Measurements from ENCODE around the gene SERTAD1. TPM values are rescaled to one million over a fixed set of nuclear protein-coding genes. Genes with fewer than 3 reads are reported as not detected.

Gene SERTAD1
- polyA plus RNA-seq, 3 donors = 21.0 to 55.9 (median 21.6) TPM

GRCh38 chr19:40400559-40400958 is 25.2 kb downstream of the SERTAD1 start:
- no peak overlapping the region for H3K27ac Mint-ChIP-seq

GRCh38 chr19:40398417-40399131 is 27.2 kb downstream of the SERTAD1 start:
- no peak overlapping the region for H3K9ac ChIP-seq (ENCODE audit: insufficient read depth, low read length, poor library complexity, severe bottlenecking)
- H3K4me3 Mint-ChIP-seq = peak overlapping the region; percentile 42 to 60
- WGBS (ENCODE audit: insufficient coverage) = 39% methylated on average over 49 of the region's 49 CpGs

More at GRCh38 chr19:40400559-40400958, 25.2 kb downstream of the SERTAD1 start:
- Mint-ChIP-seq H3K4me3 (no peak overlapping the region), H3K27me3 (ENCODE audit: low read depth in 3 of 3) (peaks cover 0 to 20% (median 15%) of the 10 kb centered on the region in 3 donors), H3K36me3 (peaks cover 0 to 3% of the 10 kb centered on the region in 2 donors), H3K9me3 (peaks cover 0 to 3% (median 0%) of the 10 kb centered on the region in 7 donors), H3K4me1 (peaks cover 27% of the 10 kb centered on the region)
- no peaks in the 10 kb centered on the region for H3K79me2 ChIP-seq (ENCODE audit: insufficient read depth, low read length)
- no peaks in the 10 kb centered on the region for H4K20me1 ChIP-seq (ENCODE audit: insufficient read depth, low read length)
- H3K27ac ChIP-seq (ENCODE audit: low read depth in 1 of 2, low read length in 2 of 2) = no peak overlapping the region
- H3K27me3 ChIP-seq (ENCODE audit: control insufficient read depth in 2 of 2, insufficient read depth in 2 of 2, low read length in 2 of 2) = no peaks in the 10 kb centered on the region
- DNase-seq = no peak
- H2AFZ ChIP-seq (ENCODE audit: insufficient read depth, low read depth, low read length, poor library complexity, severe bottlenecking) = no peak overlapping the region
- peaks cover 18 to 26% of the 10 kb centered on the region in 2 donors for H3K4me1 ChIP-seq (ENCODE audit: control insufficient read depth in 1 of 2, insufficient read depth in 2 of 2, low read length in 2 of 2)
- no peak overlapping the region for H3K4me2 ChIP-seq (replicated peaks; ENCODE audit: extremely low read depth, low read length, poor library complexity, severe bottlenecking)
- H3K36me3 ChIP-seq (replicated peaks in 1 of 2; ENCODE audit: control insufficient read depth in 1 of 2, insufficient read depth in 2 of 2, low read length in 2 of 2) = no peaks in the 10 kb centered on the region
- H3K4me3 ChIP-seq (replicated peaks in 1 of 3; ENCODE audit: low read depth in 2 of 3, low read length in 3 of 3) = no peak overlapping the region
- intact Hi-C loops (cut with micrococcal nuclease) = loop anchor here in 1 of 2 donors (5.0 kb wide), 1 partner anchor 53 kb away; the partner anchor contains the start of genes C19orf47 and PLD3
- no peak overlapping the region for H3K9ac ChIP-seq (ENCODE audit: insufficient read depth, low read length, poor library complexity, severe bottlenecking)
- 75% methylated on average over 2 of the region's 3 CpGs for WGBS (ENCODE audit: insufficient coverage)
- TF ChIP-seq, protein P1, sequence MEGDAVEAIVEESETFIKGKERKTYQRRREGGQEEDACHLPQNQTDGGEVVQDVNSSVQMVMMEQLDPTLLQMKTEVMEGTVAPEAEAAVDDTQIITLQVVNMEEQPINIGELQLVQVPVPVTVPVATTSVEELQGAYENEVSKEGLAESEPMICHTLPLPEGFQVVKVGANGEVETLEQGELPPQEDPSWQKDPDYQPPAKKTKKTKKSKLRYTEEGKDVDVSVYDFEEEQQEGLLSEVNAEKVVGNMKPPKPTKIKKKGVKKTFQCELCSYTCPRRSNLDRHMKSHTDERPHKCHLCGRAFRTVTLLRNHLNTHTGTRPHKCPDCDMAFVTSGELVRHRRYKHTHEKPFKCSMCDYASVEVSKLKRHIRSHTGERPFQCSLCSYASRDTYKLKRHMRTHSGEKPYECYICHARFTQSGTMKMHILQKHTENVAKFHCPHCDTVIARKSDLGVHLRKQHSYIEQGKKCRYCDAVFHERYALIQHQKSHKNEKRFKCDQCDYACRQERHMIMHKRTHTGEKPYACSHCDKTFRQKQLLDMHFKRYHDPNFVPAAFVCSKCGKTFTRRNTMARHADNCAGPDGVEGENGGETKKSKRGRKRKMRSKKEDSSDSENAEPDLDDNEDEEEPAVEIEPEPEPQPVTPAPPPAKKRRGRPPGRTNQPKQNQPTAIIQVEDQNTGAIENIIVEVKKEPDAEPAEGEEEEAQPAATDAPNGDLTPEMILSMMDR (IDR thresholded peaks at IDR 0.05) = no peak
- H3K9me3 ChIP-seq (replicated peaks in 1 of 2; ENCODE audit: control insufficient read depth in 1 of 2, insufficient read depth in 1 of 2, low read length in 2 of 2) = no peaks in the 10 kb centered on the region

More at GRCh38 chr19:40398417-40399131, 27.2 kb downstream of the SERTAD1 start:
- H3K4me3 ChIP-seq (replicated peaks in 1 of 3; ENCODE audit: low read depth in 2 of 3, low read length in 3 of 3) = peak overlapping the region in 2 of 3 experiments; percentile 7 to 50
- H3K27ac ChIP-seq (ENCODE audit: low read depth in 1 of 2, low read length in 2 of 2) = no peak overlapping the region
- TF ChIP-seq, protein P1 (IDR thresholded peaks at IDR 0.05) = no peak
- H3K36me3 ChIP-seq (replicated peaks in 1 of 2; ENCODE audit: control insufficient read depth in 1 of 2, insufficient read depth in 2 of 2, low read length in 2 of 2) = no peaks in the 10 kb centered on the region
- H3K9me3 ChIP-seq (replicated peaks in 1 of 2; ENCODE audit: control insufficient read depth in 1 of 2, insufficient read depth in 1 of 2, low read length in 2 of 2) = no peaks in the 10 kb centered on the region
- DNase-seq = peak; percentile 59 to 62 (median 60)
- H3K4me2 ChIP-seq (replicated peaks; ENCODE audit: extremely low read depth, low read length, poor library complexity, severe bottlenecking) = peak overlapping the region; percentile 66
- no peaks in the 10 kb centered on the region for H3K27me3 ChIP-seq (ENCODE audit: control insufficient read depth in 2 of 2, insufficient read depth in 2 of 2, low read length in 2 of 2)
- Mint-ChIP-seq H3K4me1 (peaks cover 20% of the 10 kb centered on the region), H3K27me3 (ENCODE audit: low read depth in 3 of 3) (peaks cover 0 to 21% (median 18%) of the 10 kb centered on the region in 3 donors), H3K9me3 (peaks cover 0 to 3% (median 0%) of the 10 kb centered on the region in 7 donors), H3K27ac (peak overlapping the region in 1 of 7 donors; percentile 27), H3K36me3 (peaks cover 0 to 3% of the 10 kb centered on the region in 2 donors)
- no peaks in the 10 kb centered on the region for H3K79me2 ChIP-seq (ENCODE audit: insufficient read depth, low read length)
- peaks cover 14 to 20% of the 10 kb centered on the region in 2 donors for H3K4me1 ChIP-seq (ENCODE audit: control insufficient read depth in 1 of 2, insufficient read depth in 2 of 2, low read length in 2 of 2)
- intact Hi-C loops (cut with micrococcal nuclease) = loop anchor here in 1 of 2 donors (10.0 kb wide), 1 partner anchor 94 kb away; no protein-coding TSS in a partner anchor
- H4K20me1 ChIP-seq (ENCODE audit: insufficient read depth, low read length) = no peaks in the 10 kb centered on the region
- peak overlapping the region; percentile 21 for H2AFZ ChIP-seq (ENCODE audit: insufficient read depth, low read depth, low read length, poor library complexity, severe bottlenecking)
